Measurements from ENCODE around the gene PKD1L1. TPM values are rescaled to one million over a fixed set of nuclear protein-coding genes. Genes with fewer than 3 reads are reported as not detected.

PKD1L1 gene
- total RNA-seq, 2 donors from 2014 or later = 0.13 to 0.20 TPM

GRCh38 chr7:47737601-47738000 lies 210.7 kb downstream of the PKD1L1 start:
- H3K27ac ChIP-seq (ENCODE audit: low read depth, low read length) = no peak overlapping the region
- TF ChIP-seq, protein P1, sequence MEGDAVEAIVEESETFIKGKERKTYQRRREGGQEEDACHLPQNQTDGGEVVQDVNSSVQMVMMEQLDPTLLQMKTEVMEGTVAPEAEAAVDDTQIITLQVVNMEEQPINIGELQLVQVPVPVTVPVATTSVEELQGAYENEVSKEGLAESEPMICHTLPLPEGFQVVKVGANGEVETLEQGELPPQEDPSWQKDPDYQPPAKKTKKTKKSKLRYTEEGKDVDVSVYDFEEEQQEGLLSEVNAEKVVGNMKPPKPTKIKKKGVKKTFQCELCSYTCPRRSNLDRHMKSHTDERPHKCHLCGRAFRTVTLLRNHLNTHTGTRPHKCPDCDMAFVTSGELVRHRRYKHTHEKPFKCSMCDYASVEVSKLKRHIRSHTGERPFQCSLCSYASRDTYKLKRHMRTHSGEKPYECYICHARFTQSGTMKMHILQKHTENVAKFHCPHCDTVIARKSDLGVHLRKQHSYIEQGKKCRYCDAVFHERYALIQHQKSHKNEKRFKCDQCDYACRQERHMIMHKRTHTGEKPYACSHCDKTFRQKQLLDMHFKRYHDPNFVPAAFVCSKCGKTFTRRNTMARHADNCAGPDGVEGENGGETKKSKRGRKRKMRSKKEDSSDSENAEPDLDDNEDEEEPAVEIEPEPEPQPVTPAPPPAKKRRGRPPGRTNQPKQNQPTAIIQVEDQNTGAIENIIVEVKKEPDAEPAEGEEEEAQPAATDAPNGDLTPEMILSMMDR (conservative IDR thresholded peaks at IDR 0.05) = no peak

DNA sequence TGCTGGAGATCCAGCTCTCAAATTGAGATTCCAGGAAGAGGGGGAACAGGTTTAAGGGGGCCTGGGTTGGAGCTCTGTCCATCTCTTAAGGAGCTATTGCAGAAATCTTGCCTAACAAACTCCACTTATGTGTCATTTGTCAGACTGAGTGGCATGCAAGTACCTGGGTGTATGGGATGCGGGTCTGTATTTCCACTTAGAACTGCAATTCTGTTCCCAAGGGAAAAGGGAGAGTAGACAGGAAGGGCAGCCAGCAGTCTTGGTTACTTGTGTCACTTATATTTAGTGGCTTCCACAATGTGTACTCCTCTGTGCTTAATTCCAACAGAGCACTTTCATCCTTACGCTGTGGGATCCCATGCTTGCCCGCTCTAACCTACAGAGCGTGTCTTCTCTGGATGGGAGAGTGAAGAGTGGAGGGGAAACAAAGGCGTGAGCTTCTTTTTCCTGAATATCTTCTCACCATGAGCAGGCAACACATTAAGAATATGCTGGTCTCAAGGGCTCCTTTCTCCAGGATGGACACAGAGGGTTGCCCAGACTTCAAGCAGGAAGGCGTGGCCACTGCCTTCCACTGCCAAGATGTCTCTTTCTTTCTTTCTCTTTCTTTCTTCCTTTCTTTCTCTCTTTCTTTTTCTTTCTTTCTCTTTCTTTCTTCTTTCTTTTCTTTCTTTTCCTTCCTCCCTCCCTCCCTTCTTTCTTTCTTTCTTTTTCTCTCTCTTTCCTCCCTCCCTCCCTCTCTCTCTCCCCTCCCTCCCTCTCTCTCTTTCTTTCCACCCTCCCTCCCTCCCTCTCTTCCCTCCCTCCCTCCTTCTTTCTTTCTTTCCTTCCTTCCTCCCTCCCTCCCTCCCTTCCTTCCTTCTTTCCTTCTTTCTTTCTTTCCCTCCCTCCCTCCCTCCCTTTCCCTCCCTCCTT lies 212.6 kb downstream of the PKD1L1 start:
- TF ChIP-seq, protein P1 (conservative IDR thresholded peaks at IDR 0.05) = no peak
- Histone ChIP-seq H3K27ac (ENCODE audit: low read depth, low read length) (no peak overlapping the region), H3K4me3 (ENCODE audit: low read length) (no peak overlapping the region), H3K4me1 (ENCODE audit: control insufficient read depth, insufficient read depth, low read length) (no peaks in the 10 kb centered on the region), H3K27me3 (ENCODE audit: control insufficient read depth, insufficient read depth, low read length, poor library complexity, severe bottlenecking) (no peaks in the 10 kb centered on the region), H3K36me3 (ENCODE audit: control insufficient read depth, insufficient read depth, low read length) (no peaks in the 10 kb centered on the region), H3K9me3 (ENCODE audit: control insufficient read depth, low read length) (no peaks in the 10 kb centered on the region), H3K9ac (ENCODE audit: extremely low read depth, low read length, poor library complexity, severe bottlenecking) (no peak overlapping the region)
- H3K9me3 Mint-ChIP-seq = no peaks in the 10 kb centered on the region
- H3K36me3 Mint-ChIP-seq (ENCODE audit: low read depth) = no peaks in the 10 kb centered on the region
- H3K4me1 Mint-ChIP-seq = peaks cover 3% of the 10 kb centered on the region
- H3K4me3 Mint-ChIP-seq = no peak overlapping the region
- peaks cover 14% of the 10 kb centered on the region for H3K27me3 Mint-ChIP-seq (ENCODE audit: insufficient read depth)
- WGBS, 2 experiments (ENCODE audit: insufficient coverage in 1 of 2, insufficient read length in 1 of 2) = 90 to 100% methylated on average over 3 to 6 of the region's 6 CpGs
- no peak for DNase-seq
- no peak overlapping the region for H3K27ac Mint-ChIP-seq

More at GRCh38 chr7:47737601-47738000, 210.7 kb downstream of the PKD1L1 start:
- DNase-seq = no peak
- H3K9ac ChIP-seq (ENCODE audit: extremely low read depth, low read length, poor library complexity, severe bottlenecking) = no peak overlapping the region
- no peak overlapping the region for H3K4me3 Mint-ChIP-seq
- H3K36me3 Mint-ChIP-seq (ENCODE audit: low read depth) = no peaks in the 10 kb centered on the region
- H3K4me1 Mint-ChIP-seq = peaks cover 3% of the 10 kb centered on the region
- H3K27me3 ChIP-seq (ENCODE audit: control insufficient read depth, insufficient read depth, low read length, poor library complexity, severe bottlenecking) = no peaks in the 10 kb centered on the region
- no peak overlapping the region for H3K4me3 ChIP-seq (ENCODE audit: low read length)
- no peak overlapping the region for H3K27ac Mint-ChIP-seq
- WGBS, 2 experiments (ENCODE audit: insufficient coverage in 1 of 2, insufficient read length in 1 of 2) = 90 to 100% methylated on average over 1 to 4 of the region's 4 CpGs
- no peaks in the 10 kb centered on the region for H3K4me1 ChIP-seq (ENCODE audit: control insufficient read depth, insufficient read depth, low read length)
- peaks cover 14% of the 10 kb centered on the region for H3K27me3 Mint-ChIP-seq (ENCODE audit: insufficient read depth)
- H3K9me3 Mint-ChIP-seq = no peaks in the 10 kb centered on the region
- no peaks in the 10 kb centered on the region for H3K9me3 ChIP-seq (ENCODE audit: control insufficient read depth, low read length)
- H3K36me3 ChIP-seq (ENCODE audit: control insufficient read depth, insufficient read depth, low read length) = no peaks in the 10 kb centered on the region

- peaks cover 14% of the 10 kb centered on the region for H3K27me3 Mint-ChIP-seq (ENCODE audit: insufficient read depth)
- DNase-seq = no peak
- Histone ChIP-seq H3K9ac (ENCODE audit: extremely low read depth, low read length, poor library complexity, severe bottlenecking) (no peak overlapping the region), H3K4me3 (ENCODE audit: low read length) (no peak overlapping the region), H3K9me3 (ENCODE audit: control insufficient read depth, low read length) (no peaks in the 10 kb centered on the region), H3K27me3 (ENCODE audit: control insufficient read depth, insufficient read depth, low read length, poor library complexity, severe bottlenecking) (no peaks in the 10 kb centered on the region), H3K36me3 (ENCODE audit: control insufficient read depth, insufficient read depth, low read length) (no peaks in the 10 kb centered on the region), H3K27ac (ENCODE audit: low read depth, low read length) (no peak overlapping the region), H3K4me1 (ENCODE audit: control insufficient read depth, insufficient read depth, low read length) (no peaks in the 10 kb centered on the region)
- no peak overlapping the region for H3K4me3 Mint-ChIP-seq
- WGBS, 2 experiments (ENCODE audit: insufficient coverage in 1 of 2, insufficient read length in 1 of 2) = 86 to 96% methylated on average over 4 of the region's 4 CpGs
- no peaks in the 10 kb centered on the region for H3K9me3 Mint-ChIP-seq
- H3K4me1 Mint-ChIP-seq = peaks cover 3% of the 10 kb centered on the region
- TF ChIP-seq, protein P1 (conservative IDR thresholded peaks at IDR 0.05) = no peak
- no peak overlapping the region for H3K27ac Mint-ChIP-seq
- no peaks in the 10 kb centered on the region for H3K36me3 Mint-ChIP-seq (ENCODE audit: low read depth)
Measured at GRCh38 chr7:47734949-47735291, 213.3 kb downstream of the PKD1L1 start.
